ENCODE data around the gene ZNF3.

Gene ZNF3

GRCh38 chr7:100088095-100088620, 6.6 kb upstream of the ZNF3 start:
- no peak for DNase-seq

GRCh38 chr7:100087055-100087750, 5.7 kb upstream of the ZNF3 start:
- DNase-seq, result no peak

- no peak for DNase-seq
These were observed 4.0 kb upstream of the ZNF3 start for GRCh38 chr7:100085515-100085914.

GRCh38 chr7:100082978-100083377, 1.5 kb upstream of the ZNF3 start:
- no peak for DNase-seq

GRCh38 chr7:100080907-100081534, 502 bp downstream of the ZNF3 start:
- DNase-seq, result no peak

- no peak for DNase-seq
These were observed 2.4 kb downstream of the ZNF3 start for GRCh38 chr7:100079024-100079560.

GRCh38 chr7:100077205-100077604, 4.3 kb downstream of the ZNF3 start:
- DNase-seq, result no peak

GRCh38 chr7:100075418-100075817, 6.1 kb downstream of the ZNF3 start:
- DNase-seq, result no peak

- DNase-seq, result no peak
These were observed 6.7 kb downstream of the ZNF3 start for GRCh38 chr7:100074841-100075240.

- no peak for DNase-seq
These were observed 9.1 kb downstream of the ZNF3 start for GRCh38 chr7:100072462-100072861.

GRCh38 chr7:100071018-100071723, 10.4 kb downstream of the ZNF3 start:
- no peak for DNase-seq

GRCh38 chr7:100069991-100070390, 11.5 kb downstream of the ZNF3 start:
- no peak for DNase-seq

GRCh38 chr7:100066953-100067352, 14.6 kb downstream of the ZNF3 start:
- DNase-seq, result no peak

- DNase-seq, result no peak
These were observed 15.9 kb downstream of the ZNF3 start for GRCh38 chr7:100065452-100066186.

GRCh38 chr7:100064162-100064561, 17.4 kb downstream of the ZNF3 start:
- no peak for DNase-seq

- no peak for DNase-seq
These were observed 18.1 kb downstream of the ZNF3 start for GRCh38 chr7:100063376-100063775.

GRCh38 chr7:100061518-100062193, 19.9 kb downstream of the ZNF3 start:
- no peak for DNase-seq

GRCh38 chr7:100059251-100059739, 22.2 kb downstream of the ZNF3 start:
- no peak for DNase-seq

GRCh38 chr7:100057006-100057405, 24.5 kb downstream of the ZNF3 start:
- no peak for DNase-seq

- DNase-seq, result no peak
These were observed 28.3 kb downstream of the ZNF3 start for GRCh38 chr7:100053215-100053614.

GRCh38 chr7:100051611-100052010, 29.9 kb downstream of the ZNF3 start:
- no peak for DNase-seq

All from stimulated activated CD4-positive, alpha-beta T cell treated with anti-CD3 and anti-CD28 coated beads, Interleukin-2, amount 100 ng/mL, for 48 hours (primary cell).